Astrocyte (in vitro differentiated cells and primary cell): ENCODE data around the gene ANKRD60. TPM values are rescaled to one million over a fixed set of nuclear protein-coding genes. Genes with fewer than 3 reads are reported as not detected.

Source experiments
- DNase-seq: peaks from one replicate; pipeline ENCODE4 v3.0.0-alpha.2; 2010; ENCODE audit warnings: low read depth
- FAIRE-seq: peaks from 2 replicates; lab custom pipeline; 2011; peaks lifted over from hg19 to GRCh38; lab: Jason Lieb, UNC
- H2AFZ ChIP-seq: 2 replicates; pipeline ENCODE4 v1.6.0; 2012; ENCODE audit warnings: low read depth, low read length, inconsistent platforms
- H3K27ac ChIP-seq: 2 replicates; pipeline ENCODE4 v1.5.1; 2011; ENCODE audit warnings: low read depth, low read length, inconsistent platforms
- H3K27me3 ChIP-seq: 2 replicates; pipeline ENCODE4 v1.6.0; 2011; ENCODE audit warnings: low read length, inconsistent platforms; ENCODE audit not compliant: insufficient read depth
- H3K36me3 ChIP-seq: 2 replicates; pipeline ENCODE4 v1.5.1; 2011; ENCODE audit warnings: low read length, inconsistent platforms; ENCODE audit not compliant: insufficient read depth
- H3K4me1 ChIP-seq: 2 replicates; pipeline ENCODE4 v1.5.1; 2011; ENCODE audit warnings: low read length, inconsistent platforms; ENCODE audit not compliant: insufficient read depth
- H3K4me2 ChIP-seq: 2 replicates; pipeline ENCODE4 v1.6.0; 2012; ENCODE audit warnings: low read length, inconsistent platforms
- H3K4me3 ChIP-seq: 2 replicates; pipeline ENCODE4 v1.5.1; 2011; ENCODE audit warnings: low read depth, mild to moderate bottlenecking, low read length, inconsistent platforms; ENCODE audit not compliant: insufficient read depth
- H3K79me2 ChIP-seq: 2 replicates; pipeline ENCODE4 v1.6.0; 2012; ENCODE audit warnings: mild to moderate bottlenecking, low read length, inconsistent platforms; ENCODE audit not compliant: insufficient read depth
- H3K9ac ChIP-seq: 2 replicates; pipeline ENCODE4 v1.6.0; 2012; ENCODE audit warnings: mild to moderate bottlenecking, low read length, inconsistent platforms
- H3K9me3 ChIP-seq: 2 replicates; pipeline ENCODE4 v1.5.1; 2012; ENCODE audit warnings: low read depth, mild to moderate bottlenecking, low read length, inconsistent platforms; ENCODE audit not compliant: insufficient read depth
- H4K20me1 ChIP-seq: 2 replicates; pipeline ENCODE4 v1.6.0; 2012; ENCODE audit warnings: low read length, inconsistent platforms; ENCODE audit not compliant: insufficient read depth
- H3K27ac Mint-ChIP-seq: one replicate; pipeline ENCODE4 v1.8.0; 2021; ENCODE audit warnings: mild to moderate bottlenecking, mixed read lengths; ENCODE audit not compliant: unreplicated experiment
- H3K27me3 Mint-ChIP-seq: one replicate; pipeline ENCODE4 v1.8.0; 2021; ENCODE audit warnings: low read depth, mixed read lengths; ENCODE audit not compliant: unreplicated experiment
- H3K36me3 Mint-ChIP-seq: one replicate; pipeline ENCODE4 v1.8.0; 2021; ENCODE audit warnings: low read depth, mixed read lengths; ENCODE audit not compliant: unreplicated experiment
- H3K4me1 Mint-ChIP-seq: one replicate; pipeline ENCODE4 v1.8.0; 2021; ENCODE audit warnings: low read depth, mixed read lengths; ENCODE audit not compliant: unreplicated experiment
- H3K4me3 Mint-ChIP-seq: one replicate; pipeline ENCODE4 v1.8.0; 2021; ENCODE audit warnings: mild to moderate bottlenecking, moderate library complexity, mixed read lengths; ENCODE audit not compliant: unreplicated experiment
- H3K9me3 Mint-ChIP-seq: one replicate; pipeline ENCODE4 v1.8.0; 2021; ENCODE audit warnings: mild to moderate bottlenecking, mixed read lengths; ENCODE audit not compliant: unreplicated experiment
- EZH2 ChIP-seq: IDR thresholded peaks from 2 replicates; pipeline ENCODE4 v1.6.1; 2012; ENCODE audit warnings: mild to moderate bottlenecking, low read length, inconsistent platforms; ENCODE audit not compliant: insufficient read depth
- total RNA-seq: library from RNA; stranded (reverse); gene quantifications from 2 replicates; pipeline ENCODE4 v1.2.1, GENCODE V29; 2021
- TF ChIP-seq, protein P1 (sequence below): IDR thresholded peaks from 2 replicates; pipeline ENCODE4 v1.5.1; 2011; ENCODE audit warnings: low read depth, mild to moderate bottlenecking, inconsistent platforms, low read length, moderate library complexity; ENCODE audit not compliant: insufficient read depth

ANKRD60 gene
- total RNA-seq, 1 donor from 2014 or later = not detected

DNA sequence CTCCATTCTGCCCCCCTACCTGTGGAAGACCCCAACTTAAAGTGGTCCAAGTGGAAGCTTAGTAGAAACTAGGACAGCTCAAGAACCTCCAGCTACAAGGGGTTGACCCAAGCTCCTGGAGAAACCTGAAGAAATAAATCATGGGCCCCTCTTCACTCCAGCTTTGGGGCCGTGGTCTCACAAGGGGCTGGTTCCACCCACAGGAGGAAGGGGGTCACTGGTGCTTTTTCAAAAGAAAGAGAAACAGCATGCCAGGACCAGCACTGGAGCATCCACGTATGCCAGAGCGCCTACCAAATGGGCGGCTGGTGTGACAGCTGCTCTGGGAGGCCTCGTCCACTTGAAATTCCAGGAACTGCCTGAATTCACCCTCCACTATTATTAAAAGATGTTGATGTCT lies 14.4 kb upstream of the ANKRD60 start:
- Histone ChIP-seq H3K4me1 (peaks cover 5% of the 10 kb centered on the region), H3K27me3 (no peaks in the 10 kb centered on the region), H3K4me2 (no peak overlapping the region), H4K20me1 (peaks cover 7% of the 10 kb centered on the region), H3K9ac (no peak overlapping the region), H3K79me2 (no peaks in the 10 kb centered on the region), H3K4me3 (no peak overlapping the region), H3K27ac (no peak overlapping the region), H3K36me3 (peaks cover 34% of the 10 kb centered on the region), H3K9me3 (no peaks in the 10 kb centered on the region), H2AFZ (no peak overlapping the region)
- H3K27me3 Mint-ChIP-seq = no peaks in the 10 kb centered on the region
- H3K4me3 Mint-ChIP-seq = no peak overlapping the region
- TF ChIP-seq, protein P1, sequence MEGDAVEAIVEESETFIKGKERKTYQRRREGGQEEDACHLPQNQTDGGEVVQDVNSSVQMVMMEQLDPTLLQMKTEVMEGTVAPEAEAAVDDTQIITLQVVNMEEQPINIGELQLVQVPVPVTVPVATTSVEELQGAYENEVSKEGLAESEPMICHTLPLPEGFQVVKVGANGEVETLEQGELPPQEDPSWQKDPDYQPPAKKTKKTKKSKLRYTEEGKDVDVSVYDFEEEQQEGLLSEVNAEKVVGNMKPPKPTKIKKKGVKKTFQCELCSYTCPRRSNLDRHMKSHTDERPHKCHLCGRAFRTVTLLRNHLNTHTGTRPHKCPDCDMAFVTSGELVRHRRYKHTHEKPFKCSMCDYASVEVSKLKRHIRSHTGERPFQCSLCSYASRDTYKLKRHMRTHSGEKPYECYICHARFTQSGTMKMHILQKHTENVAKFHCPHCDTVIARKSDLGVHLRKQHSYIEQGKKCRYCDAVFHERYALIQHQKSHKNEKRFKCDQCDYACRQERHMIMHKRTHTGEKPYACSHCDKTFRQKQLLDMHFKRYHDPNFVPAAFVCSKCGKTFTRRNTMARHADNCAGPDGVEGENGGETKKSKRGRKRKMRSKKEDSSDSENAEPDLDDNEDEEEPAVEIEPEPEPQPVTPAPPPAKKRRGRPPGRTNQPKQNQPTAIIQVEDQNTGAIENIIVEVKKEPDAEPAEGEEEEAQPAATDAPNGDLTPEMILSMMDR = no peak
- no peak for TF ChIP-seq EZH2
- FAIRE-seq (no peak), DNase-seq (no peak)
- peaks cover 28% of the 10 kb centered on the region for H3K36me3 Mint-ChIP-seq
- H3K27ac Mint-ChIP-seq = no peak overlapping the region
- no peaks in the 10 kb centered on the region for H3K9me3 Mint-ChIP-seq
- peaks cover 13% of the 10 kb centered on the region for H3K4me1 Mint-ChIP-seq

DNA sequence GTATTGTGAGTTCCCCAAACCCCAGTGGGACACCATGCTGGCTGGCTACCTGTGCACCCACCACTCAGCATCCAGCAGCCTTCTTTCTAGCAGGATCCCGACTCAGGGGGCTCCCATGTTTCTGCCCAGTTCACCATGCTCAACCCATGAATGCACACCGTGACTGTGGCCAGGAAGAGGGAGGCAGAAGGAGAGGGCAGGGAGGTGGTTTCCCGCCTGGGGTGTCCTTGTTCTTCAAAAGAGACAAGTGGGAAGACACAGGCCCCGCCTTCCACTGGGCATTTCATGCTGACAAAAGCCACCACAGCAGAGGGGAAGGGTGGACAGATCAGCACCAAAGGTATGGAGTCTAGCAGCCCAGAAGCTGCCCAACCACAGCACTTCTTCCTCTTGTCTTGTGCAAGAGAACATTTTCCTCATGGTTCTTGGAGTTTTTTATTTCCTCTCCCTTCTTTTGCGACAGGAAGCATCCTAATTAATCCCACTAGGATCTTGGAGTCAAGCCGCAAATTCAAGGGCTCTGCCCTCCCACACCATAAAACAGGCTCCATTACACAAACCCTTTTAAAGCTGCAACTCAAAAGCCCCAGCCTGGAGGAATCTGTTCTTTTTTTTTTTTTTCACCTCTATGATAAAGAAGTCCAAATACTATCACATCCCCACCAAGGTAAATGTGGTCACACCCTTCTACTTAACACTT lies 13.5 kb upstream of the ANKRD60 start:
- Histone ChIP-seq H2AFZ (no peak overlapping the region), H3K4me3 (no peak overlapping the region), H3K79me2 (no peaks in the 10 kb centered on the region), H3K9ac (no peak overlapping the region), H3K27me3 (no peaks in the 10 kb centered on the region), H3K27ac (no peak overlapping the region), H4K20me1 (peaks cover 7% of the 10 kb centered on the region), H3K9me3 (no peaks in the 10 kb centered on the region), H3K36me3 (peaks cover 30% of the 10 kb centered on the region), H3K4me2 (no peak overlapping the region), H3K4me1 (peaks cover 13% of the 10 kb centered on the region)
- Mint-ChIP-seq H3K36me3 (peaks cover 24% of the 10 kb centered on the region), H3K4me1 (peaks cover 15% of the 10 kb centered on the region), H3K4me3 (no peak overlapping the region), H3K27ac (no peak overlapping the region), H3K27me3 (no peaks in the 10 kb centered on the region), H3K9me3 (no peaks in the 10 kb centered on the region)
- FAIRE-seq = no peak
- TF ChIP-seq, protein P1 = no peak
- TF ChIP-seq EZH2 = no peak
- DNase-seq = no peak

DNA sequence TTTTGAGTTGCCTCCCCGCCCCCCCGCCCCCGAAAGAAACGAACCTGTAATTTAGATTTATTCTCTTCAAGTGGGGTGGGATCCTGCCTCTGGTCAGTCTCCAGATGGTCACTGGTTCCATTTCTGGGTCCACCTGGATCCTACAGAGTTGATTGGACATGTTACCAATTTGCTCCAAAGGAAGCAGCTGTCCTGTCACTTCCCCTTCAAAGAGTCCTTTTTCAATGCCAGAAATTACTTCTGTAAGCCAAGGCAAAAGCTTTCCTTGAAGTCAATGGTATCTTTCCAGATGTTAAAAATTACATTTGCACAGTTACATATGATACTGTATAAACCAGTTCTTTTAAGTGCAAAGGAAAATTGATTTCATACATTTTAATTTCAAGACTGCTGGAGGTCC lies 12.0 kb upstream of the ANKRD60 start:
- H3K27ac Mint-ChIP-seq = no peak overlapping the region
- Histone ChIP-seq H3K4me3 (no peak overlapping the region), H3K27me3 (no peaks in the 10 kb centered on the region), H3K9ac (no peak overlapping the region), H3K79me2 (no peaks in the 10 kb centered on the region), H3K9me3 (no peaks in the 10 kb centered on the region), H4K20me1 (peaks cover 4% of the 10 kb centered on the region), H3K4me2 (no peak overlapping the region), H3K27ac (no peak overlapping the region), H3K36me3 (peaks cover 18% of the 10 kb centered on the region), H2AFZ (no peak overlapping the region), H3K4me1 (peaks cover 13% of the 10 kb centered on the region)
- H3K4me1 Mint-ChIP-seq = peaks cover 16% of the 10 kb centered on the region
- H3K9me3 Mint-ChIP-seq = no peaks in the 10 kb centered on the region
- no peak for FAIRE-seq
- no peak overlapping the region for H3K4me3 Mint-ChIP-seq
- peaks cover 16% of the 10 kb centered on the region for H3K36me3 Mint-ChIP-seq
- no peaks in the 10 kb centered on the region for H3K27me3 Mint-ChIP-seq
- DNase-seq = no peak
- TF ChIP-seq, protein P1 = no peak
- no peak for TF ChIP-seq EZH2
